ENCODE measurements around the gene SORL1-AS1.
"Not testable (repeated sequence)": the region's sequence is repeated elsewhere in the genome, so short reads cannot be mapped to it uniquely, and the experiment has no call there.

Gene SORL1-AS1

DNA sequence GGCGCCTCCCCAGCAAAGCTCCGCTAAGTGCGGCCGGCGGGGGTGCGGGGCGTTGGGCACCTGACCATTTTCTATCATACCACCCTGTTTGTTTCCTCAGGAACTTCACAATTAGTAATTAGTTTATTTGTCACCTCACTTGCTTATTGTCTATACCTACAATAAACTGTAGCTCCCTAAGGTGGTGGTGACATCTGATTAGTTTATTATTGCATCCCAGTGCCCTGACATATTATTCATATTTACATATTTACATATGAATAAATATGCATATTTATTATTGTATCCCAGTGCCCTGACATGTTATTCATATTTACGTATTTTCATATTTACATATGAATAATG lies 25.4 kb downstream of the SORL1-AS1 start:
- no peak for DNase-seq (ENCODE audit: low read depth)

DNA sequence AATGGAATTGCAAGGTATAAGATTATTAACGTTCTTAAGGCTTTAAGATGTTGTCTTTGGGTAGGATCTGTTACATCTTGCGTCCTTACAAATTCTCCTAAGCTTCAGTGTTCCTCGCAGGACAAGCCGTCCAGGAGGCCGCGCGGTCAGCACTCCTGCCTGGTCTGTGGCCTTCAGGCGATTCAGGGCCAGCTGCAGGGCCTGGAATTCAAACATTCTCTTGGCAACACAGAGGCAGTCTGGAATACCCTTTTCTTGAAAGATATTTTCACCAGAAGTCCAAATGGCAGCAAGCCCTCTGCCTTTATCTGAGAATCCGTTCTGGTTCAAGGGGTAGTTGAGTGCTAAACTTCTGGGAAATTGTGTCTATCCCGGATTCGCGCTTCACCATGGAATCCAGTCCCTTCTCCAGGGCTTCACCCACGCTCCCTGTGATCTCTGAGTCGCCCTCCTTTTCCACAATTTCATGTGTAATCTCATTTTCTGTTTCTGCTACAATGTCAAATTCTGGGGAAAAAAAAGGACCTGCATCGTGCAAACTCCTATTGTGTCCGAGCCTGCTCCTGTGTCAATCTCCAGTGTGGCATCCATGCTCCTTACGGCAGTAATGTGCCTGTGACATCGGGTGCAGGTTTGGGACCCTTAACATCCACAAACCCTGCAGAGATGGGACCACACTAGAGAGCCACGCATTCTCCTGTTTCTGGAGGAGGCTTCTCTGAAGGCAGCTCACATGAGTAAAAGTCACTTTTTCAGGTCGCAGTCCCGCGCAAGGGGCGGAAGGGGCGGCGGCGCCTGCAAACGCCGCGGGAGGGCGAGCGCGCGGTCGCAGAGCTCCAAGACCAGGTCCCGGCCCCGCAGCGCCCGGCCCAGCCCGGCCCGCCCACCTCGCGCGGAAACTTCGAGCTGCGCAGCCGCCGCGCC lies 26.0 kb downstream of the SORL1-AS1 start:
- DNase-seq (ENCODE audit: low read depth): peak; percentile 18

DNA sequence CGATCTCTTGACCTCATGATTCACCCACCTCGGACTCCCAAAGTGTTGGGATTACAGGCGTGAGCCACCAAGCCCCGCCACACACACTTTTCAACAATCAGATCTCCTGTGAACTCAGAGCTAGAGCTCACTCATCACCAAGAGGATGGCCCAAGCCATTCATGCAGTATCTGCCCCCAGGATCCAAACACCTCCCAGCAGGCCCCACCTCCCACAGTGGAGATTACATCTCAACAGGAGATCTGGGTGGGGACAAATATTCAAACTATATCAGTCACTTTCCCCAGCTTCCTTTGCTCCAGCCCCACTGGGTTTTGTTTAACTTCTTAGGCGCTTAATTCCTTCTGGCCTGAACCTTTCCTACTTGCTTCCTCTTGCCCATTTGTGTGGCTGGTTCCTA lies 26.9 kb downstream of the SORL1-AS1 start:
- no peak for DNase-seq (ENCODE audit: low read depth)

DNA sequence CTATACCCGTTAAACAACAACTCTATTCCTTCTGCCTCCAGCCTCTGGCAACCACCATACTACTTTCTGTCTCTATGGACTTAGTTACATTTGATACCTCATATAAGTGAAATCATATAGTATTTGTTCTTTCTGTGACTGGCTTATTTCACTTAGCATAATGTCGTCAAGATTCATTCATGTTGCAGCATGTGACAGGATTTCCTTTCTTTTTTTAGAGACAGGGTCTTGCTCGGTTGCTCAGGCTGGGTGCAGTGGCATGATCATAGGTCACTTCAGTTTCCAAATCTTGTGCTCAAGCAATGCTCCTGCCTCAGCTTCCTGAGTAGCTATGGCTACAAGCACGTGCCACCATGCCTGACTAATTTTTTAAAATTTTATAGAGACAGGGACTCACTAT lies 30.1 kb downstream of the SORL1-AS1 start:
- no peak for DNase-seq (ENCODE audit: low read depth)

DNA sequence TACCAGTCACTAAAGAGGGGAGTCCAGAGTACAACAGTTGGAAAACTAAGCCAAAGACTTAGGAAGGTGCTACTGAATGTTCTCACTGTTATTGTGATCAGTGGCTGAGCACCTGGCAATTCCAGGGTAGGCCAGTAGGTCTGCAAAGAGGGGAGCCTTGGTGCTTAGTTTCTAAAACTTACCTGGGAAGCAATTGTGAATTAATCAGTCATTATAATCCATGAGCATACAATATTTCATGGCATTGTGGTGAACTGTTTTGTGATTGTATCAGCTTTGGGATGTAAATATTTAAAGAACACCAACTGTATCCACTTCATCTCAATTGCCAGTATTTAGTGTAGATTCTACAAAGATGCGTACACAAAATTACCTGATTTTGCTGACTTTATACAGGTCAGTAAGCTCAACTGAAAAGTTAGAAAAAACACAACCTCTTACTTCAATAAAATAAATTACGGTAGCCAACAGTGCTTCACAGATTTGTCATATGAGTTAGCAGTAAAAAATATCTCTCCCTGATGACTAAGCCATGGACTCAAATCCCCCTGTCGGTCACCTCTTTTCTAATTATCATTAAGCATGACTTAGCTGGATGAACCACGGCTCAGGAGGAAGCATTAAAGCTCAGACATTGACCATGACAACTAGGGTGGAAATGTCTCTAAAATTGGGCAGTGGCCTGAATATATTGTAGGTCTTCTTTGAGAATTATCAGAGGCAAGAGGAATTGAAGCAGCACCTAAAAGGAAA lies 31.4 kb downstream of the SORL1-AS1 start:
- DNase-seq (ENCODE audit: low read depth): peak; percentile 49

DNA sequence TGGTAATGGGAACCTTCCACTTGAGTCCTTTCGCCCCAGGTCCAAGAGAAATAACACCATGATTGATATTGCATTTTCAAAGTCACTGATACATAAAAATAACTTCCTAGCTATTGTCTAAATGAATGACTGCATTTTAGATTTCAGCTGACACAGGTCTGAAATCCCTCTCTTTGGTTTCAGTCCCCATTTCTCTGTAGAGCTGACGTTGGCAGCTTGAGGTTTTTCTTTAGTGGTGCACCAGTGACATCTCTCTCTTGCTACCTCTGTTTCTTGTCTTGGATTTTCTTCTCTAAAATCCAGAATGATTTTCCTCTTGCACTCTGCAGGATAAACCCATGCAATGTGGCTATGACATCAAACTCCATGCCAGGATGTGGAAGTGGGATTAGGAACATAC lies 32.4 kb downstream of the SORL1-AS1 start:
- DNase-seq (ENCODE audit: low read depth): no peak

DNA sequence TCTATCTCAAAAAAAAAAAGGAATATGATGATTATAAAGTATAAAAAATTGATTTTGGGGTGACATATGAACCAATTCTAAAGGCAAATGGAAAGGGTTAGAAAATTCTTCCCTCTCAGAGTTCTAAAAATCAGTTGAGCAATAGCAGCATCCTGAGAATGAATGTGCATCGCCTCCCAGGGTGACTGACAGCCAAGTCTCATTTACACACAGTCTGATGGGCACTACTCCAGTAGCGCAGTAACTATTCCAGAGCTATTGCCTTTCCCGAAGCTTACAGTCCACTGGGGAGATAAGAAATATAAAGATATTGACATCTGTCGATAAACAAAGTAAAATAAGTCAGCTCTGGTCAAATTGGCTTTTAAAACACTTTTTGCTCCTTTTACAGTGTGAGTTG lies 32.9 kb downstream of the SORL1-AS1 start:
- DNase-seq (ENCODE audit: low read depth): no peak

DNA sequence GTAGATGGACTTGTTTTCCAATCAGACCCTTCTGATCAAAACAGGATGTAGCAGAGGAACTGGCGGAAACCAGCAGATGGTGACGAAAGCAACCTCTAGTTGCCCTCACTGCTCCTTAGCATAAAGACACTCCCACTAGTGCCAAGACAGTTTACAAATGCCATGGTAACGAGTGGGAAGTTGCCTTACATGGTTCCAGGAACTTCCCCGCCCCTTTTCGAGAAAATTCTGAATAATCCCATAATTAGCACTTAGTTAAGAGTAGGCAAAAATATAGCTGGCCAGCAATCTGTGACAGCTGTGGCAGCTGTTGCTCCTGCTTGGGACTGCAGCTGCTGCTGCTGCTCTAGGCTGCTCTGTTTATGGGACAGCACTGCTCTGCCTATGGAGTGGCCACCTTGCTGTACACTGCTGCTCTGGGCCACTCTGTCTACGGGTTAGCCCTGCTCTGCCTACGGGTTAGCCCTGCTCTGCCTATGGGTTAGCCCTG lies 34.1 kb downstream of the SORL1-AS1 start:
- peak; percentile 23 for DNase-seq (ENCODE audit: low read depth)

DNA sequence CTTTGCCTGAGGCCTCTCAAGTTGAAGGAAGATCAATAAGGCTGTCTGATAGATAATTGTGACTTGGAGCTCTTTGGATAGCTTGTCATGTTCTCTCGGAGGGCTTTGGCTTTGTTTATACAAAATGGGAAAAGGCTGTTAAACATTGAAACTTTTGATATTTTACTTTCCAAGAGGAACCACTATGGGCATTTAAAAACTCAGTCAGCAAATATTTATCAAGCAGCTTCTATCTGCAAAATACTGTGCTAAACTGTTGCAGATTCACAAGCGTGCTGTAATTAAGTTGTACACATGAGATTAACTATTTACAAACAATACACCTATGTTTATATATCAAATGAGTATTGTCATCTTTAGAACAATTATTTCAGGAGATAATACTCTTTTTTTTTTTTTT lies 35.2 kb downstream of the SORL1-AS1 start:
- DNase-seq (ENCODE audit: low read depth): no peak

DNA sequence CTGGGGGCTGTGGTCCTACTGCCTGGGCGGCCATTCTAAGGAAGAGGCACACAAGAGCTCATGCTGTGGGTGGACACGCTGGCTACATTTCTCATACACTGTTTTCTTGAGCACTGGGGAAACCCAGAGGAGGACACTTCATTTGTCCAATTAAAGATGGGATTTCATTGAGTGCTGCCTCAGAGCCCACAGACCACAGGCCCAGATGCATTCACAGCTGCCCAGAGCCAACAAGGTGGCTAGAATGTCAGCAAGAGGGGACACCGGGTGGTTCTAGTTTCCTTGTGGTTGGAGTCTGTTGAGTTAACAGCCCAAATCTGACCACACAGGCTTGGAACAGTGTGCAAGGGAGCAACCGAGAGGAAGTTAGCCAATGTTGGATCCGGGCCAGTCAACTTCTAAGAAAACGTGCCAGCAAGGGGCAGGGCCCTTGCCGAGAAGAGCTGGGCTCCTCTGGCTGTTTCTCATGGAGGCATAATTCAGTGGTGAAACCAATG lies 35.7 kb downstream of the SORL1-AS1 start:
- DNase-seq (ENCODE audit: low read depth): peak; percentile 97

DNA sequence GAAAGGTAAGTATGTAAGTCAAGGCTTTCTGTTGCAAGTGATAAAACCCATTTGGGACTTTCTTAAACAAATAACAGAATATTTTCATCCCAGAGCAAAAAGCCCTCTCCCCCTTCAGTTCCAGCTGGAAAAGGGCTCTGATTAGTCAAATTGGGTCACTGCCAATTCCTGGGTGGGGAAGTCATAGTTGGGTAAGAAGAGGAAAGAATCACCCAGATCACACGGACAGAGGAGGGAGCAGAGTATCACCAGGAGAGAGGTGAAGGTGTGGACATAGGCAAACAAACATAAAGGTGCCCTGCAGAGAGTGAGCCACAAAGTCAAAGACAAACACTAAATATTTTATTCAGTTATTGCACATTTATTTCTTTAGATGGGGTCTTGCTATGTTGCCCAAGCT lies 36.9 kb downstream of the SORL1-AS1 start:
- DNase-seq (ENCODE audit: low read depth): peak; percentile 15

DNA sequence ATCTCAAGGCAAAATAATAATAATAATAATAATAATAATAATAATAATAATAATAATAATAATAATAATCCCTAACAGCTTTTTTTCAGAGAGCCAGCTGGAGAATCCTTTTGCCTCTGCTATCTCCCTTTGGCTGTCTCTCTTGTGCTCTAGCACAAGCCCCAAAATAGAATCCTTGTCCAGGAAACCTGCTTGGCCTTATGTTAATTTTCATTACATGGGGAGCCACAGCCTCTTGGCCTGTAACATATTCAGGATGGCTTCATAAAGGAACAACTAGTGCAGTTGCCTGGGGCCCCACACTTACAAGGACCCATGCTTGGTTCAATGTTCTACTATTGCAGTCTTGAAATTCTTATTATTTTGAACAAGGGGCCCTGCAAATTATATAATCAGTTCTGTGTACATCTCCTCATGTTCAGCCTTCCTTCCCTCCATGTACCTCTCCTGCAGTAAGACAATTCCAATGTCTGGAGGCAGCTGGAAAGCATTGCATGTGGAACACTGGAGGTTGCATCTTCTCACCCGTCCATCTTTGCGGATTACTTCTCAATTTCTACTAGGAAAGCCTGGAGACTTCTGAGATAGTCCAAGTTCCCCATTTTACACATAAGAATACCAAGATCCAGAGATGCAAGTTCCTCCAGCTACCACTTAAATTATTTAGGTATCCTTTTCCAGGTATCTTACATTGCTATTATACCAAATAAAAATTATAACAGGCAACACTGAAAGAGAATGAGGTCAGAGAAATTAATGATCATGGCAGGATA lies 38.4 kb downstream of the SORL1-AS1 start:
- no peak for DNase-seq (ENCODE audit: low read depth)

DNA sequence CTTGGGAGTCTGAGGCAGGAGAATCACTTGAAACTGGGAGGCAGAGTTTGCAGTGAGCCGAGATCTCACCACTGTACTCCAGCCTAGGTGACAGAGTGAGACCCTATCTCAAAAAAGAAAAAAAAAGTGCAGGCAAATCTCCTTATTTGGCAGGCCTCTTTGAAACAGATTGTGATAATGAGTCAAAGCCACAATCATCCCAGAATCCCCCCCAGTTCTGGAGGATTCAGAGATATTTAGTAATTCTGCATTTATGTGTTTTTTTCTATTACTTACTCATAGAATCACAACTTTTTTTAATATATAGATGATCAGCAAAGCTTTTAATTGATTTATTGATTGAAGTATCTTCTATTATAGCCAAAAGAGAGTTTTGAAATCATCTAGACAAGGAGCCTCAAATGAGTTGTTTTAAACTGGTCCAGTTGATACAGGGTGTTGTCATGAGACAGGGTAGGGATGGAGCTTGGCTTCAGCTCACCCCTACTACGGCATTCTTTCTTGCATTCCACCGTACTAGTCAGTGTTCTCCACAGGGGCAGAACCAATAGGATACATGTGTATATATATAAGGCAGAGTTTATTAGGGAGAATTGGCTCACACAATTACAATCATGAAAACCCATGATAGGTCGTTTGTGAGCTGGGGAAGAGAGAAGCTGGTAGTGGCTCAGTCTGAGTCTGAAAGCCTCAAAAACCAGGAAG lies 39.9 kb downstream of the SORL1-AS1 start:
- no peak for DNase-seq (ENCODE audit: low read depth)

DNA sequence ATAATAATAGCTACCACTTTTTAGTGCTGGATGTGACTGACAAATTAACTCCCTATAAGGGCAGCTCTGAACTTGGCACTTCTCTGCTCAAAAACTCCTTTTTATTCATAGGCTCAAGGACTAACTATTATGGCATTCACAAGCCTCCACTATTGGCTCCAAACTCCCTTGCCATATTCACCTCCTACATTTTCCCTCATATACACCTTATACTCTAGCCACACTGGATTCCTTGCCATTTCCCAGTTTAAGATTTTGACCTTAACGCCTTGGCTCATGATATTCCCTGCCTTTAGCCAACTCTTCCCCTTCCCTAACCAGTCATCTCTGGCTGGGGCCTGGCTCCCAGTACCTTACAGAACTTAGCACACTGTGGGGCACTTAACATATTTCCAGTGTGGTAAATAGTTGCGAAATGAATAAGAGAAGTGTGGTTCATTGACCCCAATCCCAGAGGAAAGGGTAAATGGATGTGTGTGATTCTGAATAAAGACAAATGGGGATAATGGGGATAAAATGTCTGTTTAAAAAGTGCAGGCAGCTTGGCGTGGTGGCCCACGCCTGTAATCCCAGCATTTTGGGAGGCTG lies 40.7 kb downstream of the SORL1-AS1 start:
- peak; percentile 22 for DNase-seq (ENCODE audit: low read depth)

DNA sequence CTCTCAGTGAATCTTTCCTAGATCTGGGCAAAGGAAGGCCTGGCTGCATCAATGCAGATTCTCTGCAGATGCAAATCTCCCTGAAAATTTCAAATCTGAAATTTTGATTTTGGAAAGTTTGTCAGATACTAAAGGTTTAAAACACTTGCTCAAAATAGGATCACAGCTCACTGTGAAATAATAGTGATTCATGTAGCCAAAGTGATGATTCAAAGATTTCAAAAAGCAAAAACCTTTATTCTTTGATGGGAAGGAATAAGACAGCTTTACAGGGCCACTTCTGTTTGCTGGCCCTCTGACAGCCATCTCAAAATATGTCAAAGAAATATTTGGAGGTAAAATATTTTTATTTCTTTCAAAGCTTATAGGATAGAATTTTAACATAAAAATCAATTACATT lies 41.4 kb downstream of the SORL1-AS1 start:
- not testable (repeated sequence) for DNase-seq (ENCODE audit: low read depth)

DNA sequence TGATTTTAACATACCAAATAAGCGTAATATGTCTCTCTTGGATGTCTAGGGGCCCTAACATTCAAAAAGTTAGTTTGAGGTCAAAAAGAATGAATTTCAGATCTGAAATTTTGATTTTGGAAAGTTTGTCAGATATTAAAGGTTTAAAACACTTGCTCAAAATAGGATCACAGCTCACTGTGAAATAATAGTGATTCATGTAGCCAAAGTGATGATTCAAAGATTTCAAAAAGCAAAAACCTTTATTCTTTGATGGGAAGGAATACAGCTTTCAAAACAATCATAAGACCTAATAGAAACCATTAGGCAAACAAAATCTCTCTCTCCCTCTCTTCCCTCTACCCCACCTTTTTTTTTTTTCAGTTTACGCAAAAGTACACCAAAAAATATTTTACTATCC lies 42.7 kb downstream of the SORL1-AS1 start:
- not testable (repeated sequence) for DNase-seq (ENCODE audit: low read depth)

DNA sequence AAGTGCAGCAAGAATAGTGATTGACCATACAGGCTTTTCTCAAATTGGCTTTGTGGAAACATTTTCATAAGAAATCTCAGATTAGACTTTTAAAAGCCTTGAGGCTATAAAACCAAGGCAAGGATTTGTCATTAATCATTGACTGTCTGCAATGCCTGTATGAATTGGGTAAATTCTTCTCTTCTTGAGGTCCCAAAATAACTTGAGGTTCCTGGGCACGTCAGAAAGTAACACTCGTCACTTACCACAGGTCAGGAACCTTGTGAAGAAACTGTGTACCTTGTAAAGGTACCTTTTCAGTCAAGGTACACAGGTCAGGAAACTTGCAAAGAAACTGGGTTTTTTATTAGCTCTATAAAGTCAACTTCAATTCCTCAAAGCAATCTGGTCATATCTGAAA lies 43.9 kb downstream of the SORL1-AS1 start:
- no peak for DNase-seq (ENCODE audit: low read depth)

DNA sequence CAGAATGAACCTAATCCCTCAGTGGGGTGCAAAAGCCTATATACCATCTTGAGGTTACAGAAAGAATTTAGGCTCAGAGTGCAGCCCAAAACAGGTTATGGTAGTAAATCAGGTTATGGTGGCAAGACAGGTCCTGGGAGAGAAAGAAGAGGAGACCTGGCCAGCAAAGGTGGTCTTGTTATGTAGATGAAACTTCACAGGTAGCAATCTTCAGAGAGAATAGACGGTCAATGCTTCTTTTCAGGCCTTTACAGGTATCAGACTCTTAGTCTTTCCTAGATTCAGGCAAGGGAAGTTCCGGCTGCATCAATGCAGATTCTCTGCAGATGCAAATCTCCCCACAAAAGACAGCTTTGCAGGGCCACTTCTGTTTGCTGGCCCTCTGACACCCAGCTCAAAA lies 46.5 kb downstream of the SORL1-AS1 start:
- DNase-seq (ENCODE audit: low read depth): no peak

DNA sequence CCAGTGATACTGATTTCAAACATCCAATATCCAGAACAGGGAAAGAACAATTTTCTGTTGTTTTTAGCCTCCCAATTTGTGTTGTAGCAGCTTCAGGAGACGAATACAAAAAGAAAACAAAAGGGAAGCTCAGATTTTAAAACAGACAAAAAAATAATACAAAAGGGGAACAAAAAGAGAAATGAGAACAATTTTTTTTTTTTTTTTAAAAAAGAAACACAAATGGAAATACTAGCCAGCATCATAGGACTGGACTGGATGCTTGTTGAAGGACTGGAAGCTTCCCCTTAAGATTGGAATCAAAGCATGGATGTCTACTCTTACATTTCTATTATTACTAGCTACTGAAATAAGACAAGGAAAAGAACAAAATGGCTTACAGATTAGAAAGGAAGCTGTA lies 47.1 kb downstream of the SORL1-AS1 start:
- DNase-seq (ENCODE audit: low read depth): no peak

DNA sequence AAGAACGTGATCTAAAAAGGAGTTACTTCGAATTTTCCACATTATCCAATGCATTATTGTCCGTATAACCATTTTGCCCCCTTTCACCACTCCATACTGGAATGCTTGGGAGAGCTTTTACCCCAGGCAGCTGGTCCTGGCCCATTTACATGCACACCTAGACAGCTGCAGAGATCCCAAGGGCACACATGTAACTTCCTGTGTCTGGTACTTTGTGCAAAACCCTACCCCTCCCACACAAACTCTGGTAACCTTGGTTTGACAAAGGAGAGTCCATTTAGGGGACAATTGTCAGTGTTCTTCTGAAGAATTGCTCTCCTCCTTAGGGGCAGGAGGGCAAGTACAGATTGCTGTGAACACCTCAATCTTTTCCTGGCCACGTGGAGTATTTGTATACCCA lies 58.0 kb downstream of the SORL1-AS1 start:
- DNase-seq (ENCODE audit: low read depth): no peak

DNA sequence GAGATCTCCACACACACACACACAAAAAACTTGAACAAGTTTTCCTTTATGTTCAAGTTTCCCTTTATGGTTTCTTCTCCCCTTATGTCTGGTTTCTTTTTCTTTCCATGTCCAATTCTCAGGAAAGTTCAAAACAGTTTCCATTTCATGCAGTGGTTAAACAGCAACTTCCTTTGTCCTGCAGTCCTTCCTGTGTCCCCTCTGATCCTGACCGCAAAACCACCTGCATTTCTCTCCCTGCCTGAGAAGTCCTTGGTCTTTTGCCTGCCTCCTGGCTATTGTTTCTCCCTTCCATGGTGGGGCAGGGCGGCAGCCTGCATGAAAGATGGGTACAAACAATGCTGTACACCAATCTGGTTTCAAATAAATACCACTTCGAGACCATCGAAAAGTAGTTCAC lies 58.9 kb downstream of the SORL1-AS1 start:
- no peak for DNase-seq (ENCODE audit: low read depth)
